ENCODE data around the gene ELMOD3.
"Not testable (repeated sequence)": the region's sequence is repeated elsewhere in the genome, so short reads cannot be mapped to it uniquely, and the experiment has no call there.

ELMOD3 gene

GRCh38 chr2:85405201-85406059 is 50.9 kb downstream of the ELMOD3 start:
- H3K4me3 ChIP-seq (ENCODE audit: low read length), result peak overlapping the region; percentile 18
- peak; percentile 55 for DNase-seq (ENCODE audit: low read depth)
- TF ChIP-seq, protein P1, sequence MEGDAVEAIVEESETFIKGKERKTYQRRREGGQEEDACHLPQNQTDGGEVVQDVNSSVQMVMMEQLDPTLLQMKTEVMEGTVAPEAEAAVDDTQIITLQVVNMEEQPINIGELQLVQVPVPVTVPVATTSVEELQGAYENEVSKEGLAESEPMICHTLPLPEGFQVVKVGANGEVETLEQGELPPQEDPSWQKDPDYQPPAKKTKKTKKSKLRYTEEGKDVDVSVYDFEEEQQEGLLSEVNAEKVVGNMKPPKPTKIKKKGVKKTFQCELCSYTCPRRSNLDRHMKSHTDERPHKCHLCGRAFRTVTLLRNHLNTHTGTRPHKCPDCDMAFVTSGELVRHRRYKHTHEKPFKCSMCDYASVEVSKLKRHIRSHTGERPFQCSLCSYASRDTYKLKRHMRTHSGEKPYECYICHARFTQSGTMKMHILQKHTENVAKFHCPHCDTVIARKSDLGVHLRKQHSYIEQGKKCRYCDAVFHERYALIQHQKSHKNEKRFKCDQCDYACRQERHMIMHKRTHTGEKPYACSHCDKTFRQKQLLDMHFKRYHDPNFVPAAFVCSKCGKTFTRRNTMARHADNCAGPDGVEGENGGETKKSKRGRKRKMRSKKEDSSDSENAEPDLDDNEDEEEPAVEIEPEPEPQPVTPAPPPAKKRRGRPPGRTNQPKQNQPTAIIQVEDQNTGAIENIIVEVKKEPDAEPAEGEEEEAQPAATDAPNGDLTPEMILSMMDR (conservative IDR thresholded peaks at IDR 0.05; ENCODE audit: low read depth, low read length), result no peak

GRCh38 chr2:85409845-85410583 is 55.4 kb downstream of the ELMOD3 start, which contains the start of gene CAPG:
CAPG (minus strand) TSS chr2:85410366; CDS start chr2:85402145, 8,221 bp downstream.
- TF ChIP-seq, protein P1 (conservative IDR thresholded peaks at IDR 0.05; ENCODE audit: low read depth, low read length), result no peak
- H3K4me3 ChIP-seq (ENCODE audit: low read length), result no peak within 1 kb of the TSS
- DNase-seq (ENCODE audit: low read depth), result no peak

- TF ChIP-seq, protein P1 (conservative IDR thresholded peaks at IDR 0.05; ENCODE audit: low read depth, low read length), result no peak
- no peak for DNase-seq (ENCODE audit: low read depth)
- H3K4me3 ChIP-seq (ENCODE audit: low read length), result no peak overlapping the region
Observed at GRCh38 chr2:85410584-85411404, 56.2 kb downstream of the ELMOD3 start.

GRCh38 chr2:85411405-85411748 is 56.8 kb downstream of the ELMOD3 start:
- DNase-seq (ENCODE audit: low read depth), result no peak
- TF ChIP-seq, protein P1 (conservative IDR thresholded peaks at IDR 0.05; ENCODE audit: low read depth, low read length), result no peak
- H3K4me3 ChIP-seq (ENCODE audit: low read length), result no peak overlapping the region

- peak overlapping the region; percentile 64 for H3K4me3 ChIP-seq (ENCODE audit: low read length)
- TF ChIP-seq, protein P1 (conservative IDR thresholded peaks at IDR 0.05; ENCODE audit: low read depth, low read length), result peak; percentile 3
- DNase-seq (ENCODE audit: low read depth), result no peak
Observed at GRCh38 chr2:85413592-85414420, 59.2 kb downstream of the ELMOD3 start.

GRCh38 chr2:85414421-85414759 is 59.8 kb downstream of the ELMOD3 start:
- H3K4me3 ChIP-seq (ENCODE audit: low read length); DNase-seq (ENCODE audit: low read depth): not testable (repeated sequence)

Measured in retinal pigment epithelial cell (primary cell).